Dendritic cell treated with granulocyte-macrophage colony-stimulating factor and Interleukin-4, amounts not matched to agents 40 ng/mL and 50 ng/mL, for 4 days (primary cell): ENCODE measurements around the gene CFAP68.

Experiments used
- H3K27ac Mint-ChIP-seq: one replicate; pipeline ENCODE4 v1.8.0; 2022; ENCODE audit warnings: mild to moderate bottlenecking, mixed read lengths
- H3K27me3 Mint-ChIP-seq: one replicate; pipeline ENCODE4 v1.8.0; 2022; ENCODE audit warnings: mild to moderate bottlenecking, mixed read lengths
- H3K36me3 Mint-ChIP-seq: one replicate; pipeline ENCODE4 v1.8.0; 2022; ENCODE audit warnings: low read depth, mixed read lengths
- H3K4me1 Mint-ChIP-seq: one replicate; pipeline ENCODE4 v1.8.0; 2022; ENCODE audit warnings: low read depth, mixed read lengths
- H3K4me3 Mint-ChIP-seq: one replicate; pipeline ENCODE4 v1.8.0; 2022; ENCODE audit warnings: mild to moderate bottlenecking, moderate library complexity, mixed read lengths
- H3K9me3 Mint-ChIP-seq: one replicate; pipeline ENCODE4 v1.8.0; 2022; ENCODE audit warnings: mixed read lengths
- intact Hi-C: fragments of 100-400 bp; cut with micrococcal nuclease; formaldehyde crosslinking; loops from one replicate; pipeline ENCODE4 v1.15.0; 2022

The CFAP68 gene, protein sequence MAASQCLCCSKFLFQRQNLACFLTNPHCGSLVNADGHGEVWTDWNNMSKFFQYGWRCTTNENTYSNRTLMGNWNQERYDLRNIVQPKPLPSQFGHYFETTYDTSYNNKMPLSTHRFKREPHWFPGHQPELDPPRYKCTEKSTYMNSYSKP

DNA sequence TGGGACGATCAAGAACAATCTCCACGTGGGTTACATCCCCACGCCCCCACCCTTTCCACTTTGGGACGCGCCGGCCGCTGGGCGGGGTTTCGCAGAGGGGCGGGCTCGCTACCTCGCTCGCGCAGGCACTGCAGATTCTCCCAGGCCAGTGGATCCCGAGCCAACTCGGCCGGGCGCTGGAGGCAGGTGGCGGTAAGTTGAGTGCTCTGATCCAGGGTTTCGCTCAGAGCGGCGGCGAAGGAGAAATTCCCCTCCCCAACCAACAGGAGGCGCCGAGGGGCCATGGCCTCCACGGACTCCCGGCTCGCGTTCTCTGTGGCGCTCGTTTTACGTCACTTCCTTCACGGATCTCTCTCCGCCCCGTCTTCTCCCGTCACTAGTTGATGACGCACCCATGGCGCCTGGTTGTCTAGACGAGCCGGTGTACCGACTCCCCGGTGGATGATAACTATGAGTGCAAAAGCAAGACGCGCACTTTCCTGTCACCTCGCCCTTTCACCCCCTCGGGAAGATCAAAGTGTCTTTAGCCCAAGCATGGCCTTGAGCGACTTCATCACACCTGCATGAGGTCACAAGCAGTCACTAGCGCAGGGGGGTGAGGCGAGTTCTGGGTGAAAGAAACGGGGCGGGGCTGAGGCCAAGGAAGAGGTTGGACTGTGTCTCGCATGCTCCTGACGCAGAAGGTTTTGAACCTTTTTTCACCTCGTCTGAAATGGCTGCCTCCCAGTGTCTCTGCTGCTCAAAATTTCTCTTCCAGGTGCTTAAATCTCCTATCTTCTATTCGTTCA is at the start of gene CFAP68, which contains the start of gene FDXACB1:
Gene CFAP68 (plus strand): TSS at position 693 of the 788 bp plus-strand sequence. CDS start 20 bp downstream, at position 713.
Gene FDXACB1 (minus strand): TSS at position 317 of the 788 bp plus-strand sequence. CDS start 33 bp downstream, at position 284.
- intact Hi-C loops: loop anchor here (1.0 to 5.0 kb wide), 4 partner anchors 8 to 208 kb away; partner anchors contain the start of genes ALG9, DLAT, SDHD and TIMM8B
- Mint-ChIP-seq H3K4me1 (peaks cover 29% of the 10 kb centered on the region), H3K36me3 (peaks cover 26% of the 10 kb centered on the region)

DNA sequence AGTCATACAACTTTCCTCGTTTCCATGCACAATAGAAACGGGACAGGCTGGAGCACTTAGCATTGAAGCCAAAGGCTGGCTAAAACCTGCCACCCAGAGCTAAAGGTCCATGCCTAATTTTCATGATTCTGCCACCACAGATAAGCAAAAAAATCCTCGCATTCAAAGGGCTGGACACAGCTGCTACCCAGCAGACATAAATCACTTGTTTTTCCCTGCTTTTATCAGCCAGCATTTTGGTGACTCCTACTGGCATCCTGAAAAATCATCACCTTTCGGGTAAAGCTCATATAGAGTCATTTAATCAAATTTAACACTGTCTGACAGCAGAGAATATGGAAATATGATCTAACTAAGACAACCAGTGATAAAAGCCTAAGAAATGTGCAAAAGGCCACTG is 45.8 kb upstream of the CFAP68 start:
- peaks cover 50% of the 10 kb centered on the region for H3K36me3 Mint-ChIP-seq
- intact Hi-C loops: no loop called here
- no peaks in the 10 kb centered on the region for H3K27me3 Mint-ChIP-seq

More for the DNA sequence above, at the start of gene CFAP68, which contains the start of gene FDXACB1:
- Mint-ChIP-seq H3K9me3 (peaks cover 7% of the 10 kb centered on the region), H3K27ac (peak within 1 kb of the TSS; percentile 97), H3K4me3 (peak within 1 kb of the TSS; percentile 94), H3K27me3 (no peaks in the 10 kb centered on the region)

DNA sequence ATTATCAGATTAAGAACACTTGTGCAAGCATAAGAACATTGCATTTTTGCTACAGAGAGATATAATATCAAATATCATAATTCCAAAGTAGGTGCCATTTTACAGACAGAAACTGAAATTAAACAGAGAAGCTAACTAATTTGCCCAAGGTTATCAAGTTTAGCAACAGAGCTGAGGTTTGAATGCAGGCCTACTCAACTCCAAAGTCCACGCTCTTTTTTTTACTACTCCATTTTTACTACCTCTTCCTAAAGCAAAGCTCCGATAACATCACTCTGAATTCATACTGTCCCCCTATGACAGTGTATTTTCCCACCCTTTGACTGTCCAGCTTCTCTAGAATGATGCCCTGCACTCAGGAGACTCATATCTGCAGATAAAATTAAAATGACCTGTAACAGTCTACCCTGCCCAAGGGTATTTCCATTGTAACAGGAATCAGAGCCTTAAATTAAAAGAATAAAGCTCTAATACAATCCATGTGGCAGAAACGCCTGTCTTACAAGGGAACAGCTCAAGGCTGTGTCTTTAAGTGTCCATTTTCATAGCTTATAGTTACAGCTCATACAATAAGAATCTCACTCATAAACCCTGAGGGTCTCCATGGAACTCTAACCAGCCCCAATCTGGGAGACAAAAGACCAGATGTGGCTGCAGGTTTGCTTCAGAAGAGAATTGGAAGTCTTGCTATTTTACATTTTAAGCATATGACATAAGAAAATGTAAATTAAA is 44.7 kb upstream of the CFAP68 start:
- Mint-ChIP-seq H3K27me3 (no peaks in the 10 kb centered on the region), H3K9me3 (no peaks in the 10 kb centered on the region), H3K27ac (no peak overlapping the region), H3K36me3 (peaks cover 50% of the 10 kb centered on the region), H3K4me3 (no peak overlapping the region), H3K4me1 (no peaks in the 10 kb centered on the region)
- intact Hi-C loops: no loop called here

More for the DNA sequence above, 45.8 kb upstream of the CFAP68 start:
- Mint-ChIP-seq H3K4me1 (no peaks in the 10 kb centered on the region), H3K9me3 (no peaks in the 10 kb centered on the region), H3K27ac (no peak overlapping the region), H3K4me3 (no peak overlapping the region)

DNA sequence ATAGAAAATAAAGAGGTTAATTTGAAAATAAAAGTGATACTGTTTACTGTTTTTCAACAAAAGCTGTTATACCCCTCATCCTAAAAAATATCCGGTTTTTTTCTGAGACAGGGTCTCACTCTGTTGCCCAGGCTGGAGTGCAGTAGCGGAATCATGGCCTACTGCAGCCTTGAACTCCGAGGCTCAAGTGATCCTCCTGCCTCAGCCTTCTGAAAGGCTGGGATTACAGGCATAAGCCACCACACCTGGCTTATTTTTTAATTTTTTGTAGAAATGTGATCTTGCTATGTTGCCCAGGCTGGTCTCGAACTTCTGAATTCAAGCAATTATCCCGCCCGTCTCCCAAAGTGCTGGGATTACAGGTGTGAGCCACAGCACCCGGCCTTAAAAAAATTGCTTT is 43.7 kb upstream of the CFAP68 start:
- H3K27ac Mint-ChIP-seq: no peak overlapping the region
- no peaks in the 10 kb centered on the region for H3K9me3 Mint-ChIP-seq
- H3K27me3 Mint-ChIP-seq: no peaks in the 10 kb centered on the region
- H3K36me3 Mint-ChIP-seq: peaks cover 45% of the 10 kb centered on the region
- intact Hi-C loops: no loop called here
- no peaks in the 10 kb centered on the region for H3K4me1 Mint-ChIP-seq
- H3K4me3 Mint-ChIP-seq: no peak overlapping the region

DNA sequence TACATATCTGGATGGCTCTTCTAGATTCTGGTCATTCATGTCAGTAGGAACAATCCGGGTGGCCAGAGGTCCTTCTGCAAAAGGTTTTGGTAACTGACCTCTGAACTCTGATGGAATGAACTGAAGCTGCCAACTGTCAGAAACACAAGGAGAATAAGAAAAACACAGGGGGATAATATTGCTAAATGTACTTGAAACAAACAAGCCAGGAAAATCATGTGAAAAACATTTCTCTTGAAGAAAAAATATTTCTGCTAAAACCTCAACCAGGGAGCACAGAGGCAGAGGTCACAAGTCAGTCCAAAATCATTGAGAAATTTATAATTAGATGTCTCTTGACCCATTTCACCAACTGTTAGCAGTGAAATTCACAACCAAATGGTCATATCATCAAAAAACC is 43.2 kb upstream of the CFAP68 start:
- Mint-ChIP-seq H3K4me1 (no peaks in the 10 kb centered on the region), H3K36me3 (peaks cover 40% of the 10 kb centered on the region), H3K4me3 (no peak overlapping the region), H3K27me3 (no peaks in the 10 kb centered on the region), H3K9me3 (no peaks in the 10 kb centered on the region), H3K27ac (no peak overlapping the region)
- intact Hi-C loops: no loop called here

DNA sequence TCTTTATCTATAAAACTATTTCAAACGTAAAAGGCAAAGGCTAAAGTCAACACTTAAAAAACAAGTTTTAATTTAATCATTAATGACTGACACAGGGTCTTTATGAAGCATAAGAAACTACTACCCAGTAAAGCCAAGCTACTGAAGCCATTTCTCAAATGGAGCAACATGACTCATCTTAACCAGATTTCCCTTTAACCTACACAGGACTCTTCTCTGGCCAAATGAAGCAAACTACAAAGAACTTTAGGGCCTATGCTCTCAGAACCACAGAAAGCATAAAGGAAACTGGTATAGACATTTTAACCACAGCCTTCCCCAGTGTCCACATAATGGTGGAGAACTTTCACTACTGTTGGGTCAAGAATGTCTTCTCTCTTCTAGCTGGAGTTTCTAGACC is 42.6 kb upstream of the CFAP68 start:
- H3K36me3 Mint-ChIP-seq: peaks cover 37% of the 10 kb centered on the region
- no peaks in the 10 kb centered on the region for H3K27me3 Mint-ChIP-seq
- intact Hi-C loops: no loop called here
- no peaks in the 10 kb centered on the region for H3K4me1 Mint-ChIP-seq
- no peak overlapping the region for H3K4me3 Mint-ChIP-seq
- H3K9me3 Mint-ChIP-seq: no peaks in the 10 kb centered on the region
- no peak overlapping the region for H3K27ac Mint-ChIP-seq

DNA sequence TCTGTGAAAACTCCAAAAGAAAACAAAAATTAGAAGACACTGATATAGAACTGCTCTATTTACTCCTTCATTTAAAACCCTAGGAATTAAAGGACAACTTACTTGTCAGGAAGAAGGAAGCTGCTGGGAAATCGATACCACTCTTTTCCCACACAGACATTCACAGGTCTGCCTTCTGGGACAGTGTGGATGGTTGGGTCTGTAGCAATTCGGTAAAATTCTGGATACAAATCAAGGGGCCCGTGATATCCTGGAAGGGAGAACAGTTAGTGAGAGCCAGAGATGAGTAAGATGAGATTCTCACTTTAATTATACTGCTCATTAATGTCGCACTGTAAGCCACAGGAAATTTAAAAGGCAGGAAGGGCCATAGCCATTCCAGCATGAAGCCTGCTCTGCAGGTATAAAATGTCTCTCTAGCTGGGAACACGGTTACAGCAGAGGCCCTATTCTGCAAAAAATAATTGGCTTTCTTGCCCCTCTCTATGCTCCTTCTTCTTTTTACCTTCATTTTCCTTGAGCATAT is 41.9 kb upstream of the CFAP68 start:
- peaks cover 37% of the 10 kb centered on the region for H3K36me3 Mint-ChIP-seq
- H3K9me3 Mint-ChIP-seq: no peaks in the 10 kb centered on the region
- no peak overlapping the region for H3K27ac Mint-ChIP-seq

DNA sequence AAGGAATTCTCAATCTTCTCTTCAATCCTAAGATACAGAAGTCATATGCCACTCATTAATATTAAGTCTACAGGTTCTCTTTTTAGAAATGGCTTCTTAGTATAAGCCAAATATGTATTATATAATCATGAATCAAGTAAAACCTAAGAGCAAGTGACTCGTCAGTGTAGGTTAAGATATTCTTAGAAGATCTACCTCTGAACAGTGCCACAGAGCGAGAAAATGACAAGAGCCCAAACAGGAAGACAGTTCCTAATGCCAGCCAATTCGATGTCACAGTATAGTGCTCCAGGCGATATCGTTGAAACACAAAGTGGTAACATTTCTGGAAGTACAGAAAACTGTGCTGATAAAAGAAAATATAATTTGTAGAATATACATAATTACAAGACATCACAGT is 41.3 kb upstream of the CFAP68 start:
- Mint-ChIP-seq H3K27me3 (no peaks in the 10 kb centered on the region), H3K9me3 (no peaks in the 10 kb centered on the region), H3K4me3 (no peak overlapping the region), H3K27ac (no peak overlapping the region), H3K36me3 (peaks cover 37% of the 10 kb centered on the region), H3K4me1 (no peaks in the 10 kb centered on the region)
- intact Hi-C loops: no loop called here

More for the DNA sequence above, 41.9 kb upstream of the CFAP68 start:
- no peak overlapping the region for H3K4me3 Mint-ChIP-seq
- H3K27me3 Mint-ChIP-seq: no peaks in the 10 kb centered on the region
- no peaks in the 10 kb centered on the region for H3K4me1 Mint-ChIP-seq
- intact Hi-C loops: no loop called here

DNA sequence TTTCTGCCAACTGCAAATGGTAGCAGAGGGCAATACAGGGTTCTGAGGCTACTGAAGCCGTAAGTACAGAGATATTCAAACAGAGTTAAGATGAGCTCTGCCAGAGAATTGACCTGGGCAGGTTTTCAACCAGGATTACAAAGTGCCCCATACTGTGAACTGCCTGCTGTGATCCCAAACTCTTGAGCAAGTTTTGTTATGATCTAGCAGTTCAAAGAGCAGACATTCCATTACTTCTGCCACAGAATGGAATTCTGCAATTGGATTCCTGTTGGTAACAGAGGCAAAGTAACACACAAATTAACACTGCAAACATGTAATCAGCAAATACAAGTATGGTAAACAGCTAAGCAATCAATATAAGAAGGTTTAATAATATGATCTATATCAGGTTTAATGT is 39.2 kb upstream of the CFAP68 start:
- intact Hi-C loops: loop anchor here (5.0 kb wide), 2 partner anchors 63 to 238 kb away; partner anchors contain the start of gene SIK2
- Mint-ChIP-seq H3K9me3 (no peaks in the 10 kb centered on the region), H3K36me3 (peaks cover 28% of the 10 kb centered on the region), H3K27me3 (no peaks in the 10 kb centered on the region), H3K27ac (no peak overlapping the region), H3K4me3 (no peak overlapping the region), H3K4me1 (peaks cover 21% of the 10 kb centered on the region)

DNA sequence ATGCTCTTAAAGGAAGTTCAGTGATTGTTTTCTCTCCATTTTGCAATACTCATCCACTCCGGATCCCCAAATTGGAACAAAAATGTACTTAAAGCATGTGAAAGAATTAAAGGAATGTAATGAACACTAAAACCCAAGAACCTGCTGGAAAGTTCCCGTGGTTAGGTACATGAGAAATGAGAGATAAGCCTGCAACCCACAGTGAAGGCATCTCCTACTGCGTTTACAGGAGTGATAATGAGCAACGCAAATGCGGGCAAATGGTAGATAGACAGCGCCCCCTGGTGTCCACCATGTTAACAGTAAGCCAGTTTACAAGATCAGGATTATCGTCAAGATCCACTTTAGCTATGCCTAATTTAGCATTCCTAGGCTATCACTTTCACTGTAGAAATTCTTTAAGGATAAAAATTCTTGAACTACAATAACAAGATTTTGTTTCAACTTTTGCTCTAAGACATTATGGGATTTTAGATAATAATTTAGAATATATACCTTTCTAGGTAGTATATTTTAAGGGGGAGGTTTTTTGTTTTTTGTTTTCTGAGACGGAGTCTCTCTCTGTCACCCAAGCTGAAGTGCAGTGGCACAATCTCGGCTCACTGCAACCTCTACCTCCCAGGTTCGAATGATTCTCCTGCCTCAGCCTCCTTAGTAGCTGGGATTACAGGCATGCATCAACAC is 37.8 kb upstream of the CFAP68 start:
- intact Hi-C loops: loop anchor here (1.0 to 5.0 kb wide), 3 partner anchors 64 to 276 kb away; partner anchors contain the start of gene SIK2
- H3K27ac Mint-ChIP-seq: no peak overlapping the region
- peaks cover 34% of the 10 kb centered on the region for H3K4me1 Mint-ChIP-seq
- no peaks in the 10 kb centered on the region for H3K9me3 Mint-ChIP-seq
- H3K36me3 Mint-ChIP-seq: peaks cover 21% of the 10 kb centered on the region
- H3K4me3 Mint-ChIP-seq: no peak overlapping the region
- H3K27me3 Mint-ChIP-seq: no peaks in the 10 kb centered on the region

DNA sequence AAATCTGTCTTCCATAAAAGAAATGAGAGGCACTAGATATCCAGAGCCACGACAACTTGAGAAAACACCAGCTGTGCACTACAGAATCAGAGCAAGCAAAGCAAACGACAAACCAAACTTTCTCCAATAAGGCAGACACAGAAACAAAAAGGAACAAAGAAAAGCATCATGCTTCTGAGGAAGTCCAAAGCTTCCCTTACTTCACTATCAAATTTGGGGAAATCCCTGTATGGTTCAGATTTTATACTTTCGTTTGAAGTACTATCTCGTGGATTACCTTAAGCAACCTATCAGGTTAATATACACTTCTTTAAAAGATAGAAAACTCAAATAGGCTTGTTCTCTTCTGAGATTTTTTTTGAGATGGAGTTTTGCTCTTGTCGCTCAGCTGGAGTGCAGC is 35.7 kb upstream of the CFAP68 start:
- Mint-ChIP-seq H3K27ac (peak overlapping the region; percentile 74), H3K4me1 (peaks cover 50% of the 10 kb centered on the region), H3K9me3 (no peaks in the 10 kb centered on the region), H3K27me3 (no peaks in the 10 kb centered on the region), H3K36me3 (peaks cover 22% of the 10 kb centered on the region), H3K4me3 (peak overlapping the region; percentile 32)
- intact Hi-C loops: loop anchor here (5.0 kb wide), 2 partner anchors 66 to 241 kb away; partner anchors contain the start of gene SIK2

DNA sequence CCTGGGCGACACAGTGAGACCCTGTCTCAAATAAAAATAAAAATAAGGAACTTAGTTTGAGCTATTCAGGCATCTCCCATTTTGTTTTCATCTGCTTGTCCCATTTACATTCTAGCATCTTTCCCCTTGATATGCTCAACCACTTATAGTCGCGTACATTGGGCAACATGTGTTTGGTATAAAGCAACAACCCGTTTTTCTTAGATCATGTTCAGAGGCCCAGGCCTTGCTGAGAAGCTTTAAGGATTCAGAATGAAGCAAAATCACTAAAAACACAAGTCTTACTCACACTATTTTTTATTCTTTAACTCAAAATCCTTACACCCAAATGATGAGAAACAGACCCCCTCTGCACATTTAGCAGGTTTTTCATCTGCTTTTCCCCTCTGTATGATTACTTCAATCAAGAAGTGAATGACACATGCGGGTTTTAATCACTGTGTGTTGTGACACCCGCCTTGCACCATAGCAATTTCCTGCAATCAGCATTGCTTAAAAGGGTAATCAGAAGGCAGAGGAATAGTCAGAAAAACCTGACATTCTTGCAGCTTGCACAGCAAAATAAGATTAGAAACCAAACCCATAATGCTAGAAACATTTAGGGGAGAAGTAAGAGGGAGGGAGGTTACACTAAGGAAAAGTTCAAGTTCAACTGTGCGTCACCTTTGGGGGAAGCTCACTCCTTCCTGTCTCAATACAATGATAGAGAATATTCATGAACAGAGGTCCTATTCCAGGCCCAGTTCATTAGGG is 33.9 kb upstream of the CFAP68 start:
- Mint-ChIP-seq H3K4me3 (no peak overlapping the region), H3K27me3 (no peaks in the 10 kb centered on the region), H3K4me1 (peaks cover 50% of the 10 kb centered on the region), H3K36me3 (peaks cover 34% of the 10 kb centered on the region), H3K9me3 (no peaks in the 10 kb centered on the region), H3K27ac (no peak overlapping the region)
- intact Hi-C loops: no loop called here

DNA sequence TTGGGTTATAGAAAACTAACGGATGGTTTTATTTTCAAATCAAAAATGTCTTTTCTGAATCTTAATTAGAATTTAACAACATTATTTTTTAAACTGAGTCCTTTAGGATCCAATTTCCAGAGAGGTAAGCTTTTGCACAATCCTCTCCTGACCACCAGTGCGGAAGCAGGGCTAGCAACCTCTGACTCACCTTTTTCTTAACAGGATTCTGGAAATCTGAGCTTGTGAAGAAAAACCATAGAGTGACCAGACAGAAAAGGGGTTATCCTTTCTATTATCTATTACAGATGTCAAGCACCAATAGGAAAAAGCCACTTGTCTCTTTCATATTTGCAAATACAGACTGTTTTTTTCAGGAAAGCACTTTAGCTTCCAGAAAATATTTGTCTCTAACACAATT is 33.3 kb upstream of the CFAP68 start:
- peaks cover 50% of the 10 kb centered on the region for H3K4me1 Mint-ChIP-seq
- no peak overlapping the region for H3K27ac Mint-ChIP-seq
- H3K36me3 Mint-ChIP-seq: peaks cover 38% of the 10 kb centered on the region
- intact Hi-C loops: no loop called here
- no peaks in the 10 kb centered on the region for H3K9me3 Mint-ChIP-seq
- no peaks in the 10 kb centered on the region for H3K27me3 Mint-ChIP-seq
- no peak overlapping the region for H3K4me3 Mint-ChIP-seq
